Ectodermal cell (in vitro differentiated cells): ENCODE results near the gene STIL.
A peak's percentile ranks its signal among the peaks of the same experiment; 100 is the strongest.

ENCODE experiments used
- H3K27ac ChIP-seq: 2 replicates; pipeline ENCODE4 v1.7.0; 2013; ENCODE audit warnings: mild to moderate bottlenecking, low read depth, low read length; ENCODE audit not compliant: insufficient read depth, poor library complexity, severe bottlenecking
- H3K27me3 ChIP-seq: 2 replicates; pipeline ENCODE4 v1.7.0; 2013; ENCODE audit warnings: mild to moderate bottlenecking, low read length; ENCODE audit not compliant: insufficient read depth, control insufficient read depth, poor library complexity, severe bottlenecking
- H3K36me3 ChIP-seq: one replicate; pipeline ENCODE4 v1.7.0; 2013; ENCODE audit warnings: low read length; ENCODE audit not compliant: control insufficient read depth, insufficient read depth
- H3K4me1 ChIP-seq: one replicate; pipeline ENCODE4 v1.7.0; 2013; ENCODE audit warnings: low read length; ENCODE audit not compliant: control insufficient read depth, insufficient read depth
- H3K4me3 ChIP-seq: 2 replicates; pipeline ENCODE4 v1.7.0; 2013; ENCODE audit warnings: low read depth, low read length, control low read depth; ENCODE audit not compliant: insufficient read depth
- H3K9me3 ChIP-seq: 2 replicates; pipeline ENCODE4 v1.7.0; 2013; ENCODE audit warnings: mild to moderate bottlenecking, low read length, moderate library complexity; ENCODE audit not compliant: control insufficient read depth
- WGBS, 2 experiments: methylation state at CpG; one replicate each; pipeline ENCODE4 v1.1.7; 2013; ENCODE audit warnings: missing lambda C conversion rate in 2 of 2; 5-methylcytosine and 5-hydroxymethylcytosine counted together

STIL gene

GRCh38 chr1:47334765-47335435 is 21.0 kb upstream of the STIL start:
- Histone ChIP-seq H3K36me3 (no peaks in the 10 kb centered on the region), H3K27ac (peak overlapping the region; percentile 62), H3K4me1 (peaks cover 14% of the 10 kb centered on the region), H3K9me3 (no peaks in the 10 kb centered on the region), H3K27me3 (no peaks in the 10 kb centered on the region), H3K4me3 (peak overlapping the region; percentile 57)
- WGBS, 2 experiments: 54 to 60% methylated on average over 9 of the region's 9 CpGs

- Histone ChIP-seq H3K4me3 (peak overlapping the region; percentile 57), H3K27ac (peak overlapping the region; percentile 62), H3K36me3 (no peaks in the 10 kb centered on the region), H3K4me1 (peaks cover 14% of the 10 kb centered on the region), H3K27me3 (no peaks in the 10 kb centered on the region), H3K9me3 (no peaks in the 10 kb centered on the region)
- WGBS, 2 experiments: 0% methylated on average over 90 of the region's 90 CpGs
Observed at GRCh38 chr1:47333922-47334764, 20.2 kb upstream of the STIL start.

- H3K4me1 ChIP-seq: peaks cover 14% of the 10 kb centered on the region
- WGBS, 2 experiments: 0% methylated on average over 40 of the region's 40 CpGs
Observed at GRCh38 chr1:47333578-47333921, 19.6 kb upstream of the STIL start, which contains the start of gene CMPK1. Gene CMPK1 (plus strand): TSS chr1:47333790. CDS start chr1:47333946, 156 bp downstream.

GRCh38 chr1:47332779-47333577 is 19.0 kb upstream of the STIL start:
- H3K4me1 ChIP-seq: peaks cover 14% of the 10 kb centered on the region
- no peaks in the 10 kb centered on the region for H3K9me3 ChIP-seq
- H3K36me3 ChIP-seq: no peaks in the 10 kb centered on the region
- peak overlapping the region; percentile 93 for H3K27ac ChIP-seq
- 59 to 65% methylated on average over 19 of the region's 19 CpGs for WGBS, 2 experiments
- H3K27me3 ChIP-seq: no peaks in the 10 kb centered on the region
- peak overlapping the region; percentile 57 for H3K4me3 ChIP-seq

More at GRCh38 chr1:47333578-47333921, 19.6 kb upstream of the STIL start, which contains the start of gene CMPK1:
- Histone ChIP-seq H3K36me3 (no peaks in the 10 kb centered on the region), H3K9me3 (no peaks in the 10 kb centered on the region), H3K4me3 (peak within 1 kb of the TSS; percentile 57), H3K27me3 (no peaks in the 10 kb centered on the region), H3K27ac (peak within 1 kb of the TSS; percentile 93)

GRCh38 chr1:47331875-47332274 is 17.9 kb upstream of the STIL start:
- Histone ChIP-seq H3K4me3 (no peak overlapping the region), H3K27ac (no peak overlapping the region), H3K4me1 (peaks cover 14% of the 10 kb centered on the region), H3K36me3 (no peaks in the 10 kb centered on the region), H3K27me3 (no peaks in the 10 kb centered on the region), H3K9me3 (no peaks in the 10 kb centered on the region)
- WGBS, 2 experiments: 87 to 91% methylated on average over 2 of the region's 2 CpGs

GRCh38 chr1:47330212-47330611 is 16.3 kb upstream of the STIL start:
- Histone ChIP-seq H3K9me3 (no peaks in the 10 kb centered on the region), H3K4me3 (no peak overlapping the region), H3K4me1 (peaks cover 14% of the 10 kb centered on the region), H3K27ac (no peak overlapping the region), H3K27me3 (no peaks in the 10 kb centered on the region), H3K36me3 (no peaks in the 10 kb centered on the region)
- WGBS, 2 experiments: 94 to 100% methylated on average over 1 of the region's 1 CpG

- peaks cover 8% of the 10 kb centered on the region for H3K4me1 ChIP-seq
- 90 to 100% methylated on average over 2 to 3 of the region's 3 CpGs for WGBS, 2 experiments
- no peaks in the 10 kb centered on the region for H3K27me3 ChIP-seq
Observed at GRCh38 chr1:47328992-47329391, 15.0 kb upstream of the STIL start.

GRCh38 chr1:47326271-47326670 is 12.3 kb upstream of the STIL start:
- no peaks in the 10 kb centered on the region for H3K4me1 ChIP-seq
- no peak overlapping the region for H3K27ac ChIP-seq
- no peaks in the 10 kb centered on the region for H3K9me3 ChIP-seq
- H3K4me3 ChIP-seq: no peak overlapping the region
- H3K36me3 ChIP-seq: no peaks in the 10 kb centered on the region
- 64 to 72% methylated on average over 2 of the region's 2 CpGs for WGBS, 2 experiments
- no peaks in the 10 kb centered on the region for H3K27me3 ChIP-seq

More at GRCh38 chr1:47328992-47329391, 15.0 kb upstream of the STIL start:
- H3K9me3 ChIP-seq: no peaks in the 10 kb centered on the region
- no peak overlapping the region for H3K4me3 ChIP-seq
- H3K27ac ChIP-seq: no peak overlapping the region
- H3K36me3 ChIP-seq: no peaks in the 10 kb centered on the region

GRCh38 chr1:47325528-47325927 is 11.6 kb upstream of the STIL start:
- Histone ChIP-seq H3K9me3 (no peaks in the 10 kb centered on the region), H3K4me1 (no peaks in the 10 kb centered on the region), H3K27ac (no peak overlapping the region), H3K27me3 (no peaks in the 10 kb centered on the region), H3K36me3 (no peaks in the 10 kb centered on the region), H3K4me3 (no peak overlapping the region)
- WGBS, 2 experiments: 84 to 87% methylated on average over 2 of the region's 2 CpGs

- H3K27me3 ChIP-seq: no peaks in the 10 kb centered on the region
- no peaks in the 10 kb centered on the region for H3K9me3 ChIP-seq
- 90 to 97% methylated on average over 3 of the region's 3 CpGs for WGBS, 2 experiments
- H3K4me1 ChIP-seq: no peaks in the 10 kb centered on the region
- H3K27ac ChIP-seq: no peak overlapping the region
- H3K4me3 ChIP-seq: no peak overlapping the region
- no peaks in the 10 kb centered on the region for H3K36me3 ChIP-seq
Observed at GRCh38 chr1:47324682-47325081, 10.7 kb upstream of the STIL start.
